ENCODE data around the gene MCRS1.

- TF ChIP-seq CTCF (IDR thresholded peaks at IDR 0.05) (no peak), POLR2A (IDR thresholded peaks at IDR 0.05; ENCODE audit: low read depth) (no peak), POLR2AphosphoS5 (IDR thresholded peaks at IDR 0.05) (no peak)
Measured at GRCh38 chr12:49558526-49558925, 9.4 kb downstream of the MCRS1 start.
